ENCODE results near the gene CFAP299.

The CFAP299 gene

DNA sequence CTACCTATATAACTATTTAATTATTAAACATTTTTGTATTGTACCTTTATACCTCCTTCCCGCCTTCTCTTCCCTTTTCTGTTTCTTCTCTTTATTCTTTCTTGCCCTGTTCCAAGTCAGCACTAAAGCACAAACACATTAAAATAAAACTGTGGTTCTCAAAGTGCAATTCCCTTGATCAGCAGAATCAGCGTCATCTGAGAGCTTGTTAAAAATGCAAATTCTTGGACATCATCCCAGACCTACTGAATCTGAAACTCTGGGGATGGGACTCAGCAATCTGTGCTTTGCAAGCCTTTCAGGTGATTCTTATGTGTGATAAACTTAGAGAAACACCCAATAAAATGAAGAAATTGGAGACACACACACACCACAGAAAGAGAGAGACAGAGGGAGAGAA, 516.5 kb downstream of the CFAP299 start:
- no peak for DNase-seq

DNA sequence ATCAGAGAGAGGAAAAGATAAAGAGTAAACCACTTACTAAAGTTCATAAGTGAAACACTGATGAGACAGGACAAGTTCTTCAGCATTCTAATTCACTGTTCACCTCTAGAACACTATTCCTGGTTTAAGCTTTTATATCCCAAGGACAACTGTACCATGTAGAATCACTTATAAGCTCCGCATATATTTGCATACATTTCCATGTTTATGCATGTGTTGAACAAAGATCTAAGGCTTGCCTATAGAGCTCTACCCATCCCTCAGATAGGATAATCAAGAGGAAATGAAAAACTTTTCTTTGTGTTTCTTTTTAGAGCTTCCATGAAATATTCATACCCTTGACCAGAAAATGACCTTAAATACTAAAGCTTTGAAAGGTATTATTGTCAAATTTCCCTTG, 538.0 kb downstream of the CFAP299 start:
- DNase-seq: no peak

DNA sequence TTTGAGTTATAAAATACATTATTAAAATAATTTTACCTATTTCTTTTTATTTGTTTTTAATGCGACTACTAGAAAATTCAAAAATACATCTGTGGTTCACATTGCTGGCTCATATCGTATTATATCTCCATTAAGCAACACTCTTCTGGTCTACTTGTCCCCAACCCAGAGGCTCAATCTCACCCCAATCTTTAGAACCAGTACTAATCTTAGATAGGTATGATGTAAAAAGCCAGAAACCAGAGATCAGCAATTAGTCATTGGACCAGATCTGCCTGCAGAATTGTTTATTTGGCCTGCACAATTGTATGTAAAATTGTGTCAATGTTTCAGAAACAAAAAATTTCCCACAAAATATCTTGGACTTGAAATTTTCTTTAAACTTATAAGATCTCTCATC, 539.4 kb downstream of the CFAP299 start:
- DNase-seq: no peak

DNA sequence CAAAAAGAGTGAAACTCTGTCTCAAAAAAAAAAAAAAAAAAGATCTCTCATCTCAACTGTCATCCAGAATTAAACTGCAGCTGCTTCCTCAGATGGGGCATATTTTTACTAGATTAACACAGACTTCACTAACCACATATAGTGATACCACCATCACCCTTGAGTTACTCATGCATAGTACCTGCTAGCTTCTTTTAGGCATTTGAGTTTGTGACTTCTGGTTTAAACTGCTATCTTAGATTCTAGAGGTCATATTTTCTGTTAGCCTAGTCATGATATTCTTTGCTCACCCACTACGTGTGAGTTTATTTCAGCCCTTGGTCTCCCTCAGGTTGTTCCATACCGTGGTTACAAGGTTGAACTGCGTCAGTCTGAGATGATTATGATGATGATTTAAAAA, 540.1 kb downstream of the CFAP299 start:
- no peak for DNase-seq

- peak; percentile 30 for DNase-seq
These were observed 541.3 kb downstream of the CFAP299 start for GRCh38 chr4:80876810-80877209.

GRCh38 chr4:80878218-80878617, 542.7 kb downstream of the CFAP299 start:
- DNase-seq: no peak

GRCh38 chr4:80897537-80898303, 562.2 kb downstream of the CFAP299 start:
- no peak for DNase-seq

DNA sequence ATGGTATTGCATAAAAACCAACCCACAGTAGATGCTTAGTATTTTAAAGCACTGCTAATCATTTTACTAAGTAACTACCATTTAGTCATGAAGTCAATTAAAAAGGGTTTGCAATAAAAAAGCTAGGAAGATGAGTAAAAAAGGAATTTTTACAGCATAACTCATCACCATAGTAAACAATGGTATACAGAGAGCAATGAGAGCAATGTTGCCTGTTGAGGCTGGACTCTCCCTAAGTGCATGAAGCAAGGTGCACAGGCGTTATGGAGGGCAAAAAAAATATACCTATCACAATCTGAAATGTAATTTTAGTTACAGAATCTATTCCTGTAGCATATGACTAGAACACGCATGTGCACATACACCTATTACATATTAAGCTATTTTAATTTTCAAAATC, 565.4 kb downstream of the CFAP299 start:
- no peak for DNase-seq

- DNase-seq: peak; percentile 15
These were observed 567.5 kb downstream of the CFAP299 start for GRCh38 chr4:80903020-80903419.

DNA sequence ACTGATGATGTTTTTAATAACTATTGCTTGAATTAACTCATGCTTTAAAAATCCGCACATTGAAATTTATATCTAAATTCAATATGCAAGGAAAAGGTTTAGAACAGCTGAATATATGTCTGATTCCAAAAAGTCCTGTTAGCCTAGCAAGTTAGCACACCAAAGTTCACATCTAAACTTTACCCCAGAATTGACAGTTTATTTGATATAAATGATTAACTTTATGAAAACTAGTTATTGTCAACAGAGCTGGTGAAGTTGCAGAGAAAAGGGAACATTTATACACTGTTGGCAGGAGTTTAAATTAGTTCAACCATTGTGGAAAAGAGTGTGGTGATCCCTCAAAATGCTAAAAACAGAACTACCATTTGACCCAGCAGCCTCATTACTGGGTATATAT, 574.4 kb downstream of the CFAP299 start:
- no peak for DNase-seq

- no peak for DNase-seq
These were observed 575.9 kb downstream of the CFAP299 start for GRCh38 chr4:80911458-80911857.

DNA sequence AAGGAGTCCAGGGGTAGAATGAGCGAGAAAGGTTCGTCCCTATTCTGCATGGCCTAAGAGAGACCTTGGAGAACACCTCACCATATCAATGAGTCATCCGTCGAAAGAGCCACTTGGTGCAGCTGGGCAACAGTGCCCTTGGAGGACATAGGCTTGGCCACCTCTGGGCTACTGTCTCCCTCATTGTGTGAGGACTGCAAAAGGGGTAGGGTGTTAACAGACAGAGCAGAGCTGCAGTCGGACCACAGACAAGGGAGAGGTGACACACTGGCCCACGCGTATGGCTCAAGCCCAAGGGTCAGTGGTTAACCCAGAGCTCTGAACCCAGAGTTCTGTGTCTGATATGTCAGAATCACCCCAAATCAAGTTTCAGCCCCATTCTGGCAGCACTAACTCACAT, 576.8 kb downstream of the CFAP299 start:
- no peak for DNase-seq

GRCh38 chr4:80913381-80913780, 577.9 kb downstream of the CFAP299 start:
- no peak for DNase-seq

DNA sequence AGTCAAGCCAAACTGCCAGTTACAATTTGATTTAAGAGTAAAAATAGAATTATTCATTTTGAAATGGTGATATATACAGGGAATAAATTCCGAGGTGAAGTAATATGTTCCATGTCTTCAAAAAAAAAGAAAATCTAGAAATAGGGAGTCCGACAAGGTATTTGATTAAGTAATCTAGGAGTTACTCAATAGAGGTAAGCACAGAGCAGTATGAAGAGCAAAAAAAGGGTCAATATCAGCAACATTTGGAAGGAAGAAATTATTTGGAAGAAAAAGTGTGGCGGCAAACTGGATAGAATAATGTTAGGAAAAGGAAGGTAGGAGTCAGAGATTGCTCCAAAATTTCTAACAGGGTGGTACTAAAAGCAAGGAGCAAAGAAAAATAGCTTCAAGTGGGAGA, 581.2 kb downstream of the CFAP299 start:
- no peak for DNase-seq

GRCh38 chr4:80918004-80918403, 582.5 kb downstream of the CFAP299 start:
- DNase-seq: peak; percentile 33

- DNase-seq: no peak
These were observed 585.9 kb downstream of the CFAP299 start for GRCh38 chr4:80921441-80921840.

- no peak for DNase-seq
These were observed 587.4 kb downstream of the CFAP299 start for GRCh38 chr4:80922941-80923340.

- DNase-seq: no peak
These were observed 589.8 kb downstream of the CFAP299 start for GRCh38 chr4:80925293-80925692.

- DNase-seq: peak; percentile 24
These were observed 590.9 kb downstream of the CFAP299 start for GRCh38 chr4:80926446-80926845.

DNA sequence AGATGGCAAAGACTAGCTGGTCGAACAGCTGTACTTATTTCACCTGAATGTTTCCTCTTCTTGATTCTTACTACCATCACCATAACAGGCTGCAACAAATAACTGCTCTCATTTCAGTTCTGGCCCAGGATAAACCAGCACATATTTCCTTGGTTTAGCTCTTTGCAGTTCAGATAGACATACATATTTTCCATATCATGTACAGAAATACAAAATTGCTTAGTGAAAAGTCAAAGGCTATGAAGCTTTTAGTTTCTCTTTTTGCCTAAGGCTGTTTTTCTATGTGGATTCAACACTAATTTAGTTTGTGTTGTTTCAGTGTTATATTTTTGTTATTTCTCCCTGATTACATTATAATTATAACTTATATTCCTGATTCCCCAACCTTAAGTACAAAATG, 591.4 kb downstream of the CFAP299 start:
- no peak for DNase-seq

DNA sequence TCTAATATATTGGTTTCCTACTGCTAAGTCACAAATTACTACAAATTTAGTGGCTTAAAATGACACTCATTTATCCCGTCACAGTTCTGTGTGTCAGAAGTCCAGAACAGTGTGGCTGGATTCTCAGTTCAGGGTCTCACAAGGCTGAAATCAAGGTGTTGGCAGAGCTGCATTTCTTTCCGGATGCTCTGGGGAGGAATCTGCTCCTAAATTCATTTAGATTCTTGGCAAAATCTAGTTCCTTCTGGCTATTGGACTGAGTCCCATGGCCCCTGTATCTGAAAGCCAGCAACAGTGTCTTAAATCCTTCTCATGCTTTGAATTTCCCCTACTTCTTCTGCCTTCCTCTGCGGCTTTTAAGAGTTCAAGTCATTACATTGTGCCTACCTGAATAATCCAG, 591.9 kb downstream of the CFAP299 start:
- no peak for DNase-seq

DNA sequence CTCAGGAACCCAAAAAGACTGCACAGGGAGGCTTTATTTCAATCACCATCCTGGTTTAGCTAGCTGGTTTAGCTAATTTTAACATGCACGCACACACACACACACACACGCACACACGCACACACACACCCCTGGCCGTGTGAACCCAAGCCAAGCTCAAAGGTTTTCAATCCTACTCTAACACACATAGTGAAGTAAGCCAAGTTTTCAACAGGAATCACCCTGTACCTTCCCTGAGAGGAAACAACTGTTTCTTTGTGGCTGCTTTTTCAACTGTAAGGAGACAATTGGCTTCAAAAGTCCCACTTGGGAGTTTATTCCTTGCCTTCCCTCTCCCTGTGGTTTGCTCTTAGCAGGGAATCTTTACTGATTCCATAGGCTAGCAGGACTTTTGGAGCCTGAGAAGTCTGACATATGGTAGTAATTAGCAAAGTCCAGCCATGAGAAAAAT, 596.1 kb downstream of the CFAP299 start:
- DNase-seq: peak; percentile 62

- DNase-seq: peak; percentile 46
These were observed 612.6 kb downstream of the CFAP299 start for GRCh38 chr4:80948141-80948540.

GRCh38 chr4:80948995-80949394, 613.5 kb downstream of the CFAP299 start:
- peak; percentile 42 for DNase-seq

- DNase-seq: no peak
These were observed 620.9 kb downstream of the CFAP299 start for GRCh38 chr4:80956421-80956820.

Data from fibroblast of skin of right biceps (primary cell).